Erythroblast (primary cell): ENCODE measurements around the gene CUBN.

Source experiments
- GATA1 ChIP-seq: IDR thresholded peaks from 2 replicates; pipeline ENCODE4 v1.6.1; 2011; ENCODE audit warnings: low read depth, mild to moderate bottlenecking, control low read depth, low read length, moderate library complexity
- POLR2A ChIP-seq: IDR thresholded peaks from 2 replicates; pipeline ENCODE4 v1.6.1; 2011; ENCODE audit warnings: mild to moderate bottlenecking, low read length

- TF ChIP-seq POLR2A (no peak), GATA1 (no peak)
These were observed 227.0 kb downstream of the CUBN start for GRCh38 chr10:16902606-16903005.
